Activated CD4-positive, alpha-beta T cell treated with anti-CD3 and anti-CD28 coated beads for 36 hours (primary cell): ENCODE data around the gene FOXP4. TPM values are rescaled to one million over a fixed set of nuclear protein-coding genes. Genes with fewer than 3 reads are reported as not detected.

Source experiments
- ATAC-seq: fragments of 200-7000 bp; cut with Tn5 transposase; one replicate; pipeline ENCODE4 v1.10.0; 2021; ENCODE audit warnings: mild to moderate bottlenecking, moderate library complexity
- CTCF ChIA-PET: fragments of 350-600 bp; sonication (Branson Sonifier 250); formaldehyde crosslinking; loops from one replicate; lab custom pipeline; 2021; ENCODE audit warnings: antibody characterized with exemption; lab: Charles Lee
- POLR2A ChIA-PET: fragments of 350-600 bp; sonication (Branson Sonifier 250); formaldehyde crosslinking; loops from one replicate; lab custom pipeline; 2021; ENCODE audit warnings: antibody characterized with exemption, inconsistent platforms; lab: Charles Lee
- DNase-seq: peaks from one replicate; pipeline ENCODE4 v3.0.0-alpha.2; 2020
- H3K27ac Mint-ChIP-seq: one replicate; pipeline ENCODE4 v1.8.0; 2021; ENCODE audit warnings: mixed read lengths
- H3K27me3 Mint-ChIP-seq: one replicate; pipeline ENCODE4 v1.8.0; 2021; ENCODE audit warnings: mixed read lengths
- H3K36me3 Mint-ChIP-seq: one replicate; pipeline ENCODE4 v1.8.0; 2021; ENCODE audit warnings: low read depth, mixed read lengths
- H3K4me1 Mint-ChIP-seq: one replicate; pipeline ENCODE4 v1.8.0; 2021; ENCODE audit warnings: mixed read lengths
- H3K4me3 Mint-ChIP-seq: one replicate; pipeline ENCODE4 v1.8.0; 2021; ENCODE audit warnings: mild to moderate bottlenecking, moderate library complexity, mixed read lengths
- H3K9me3 Mint-ChIP-seq: one replicate; pipeline ENCODE4 v1.8.0; 2021; ENCODE audit warnings: low read depth, mixed read lengths
- intact Hi-C, 2 experiments: fragments of 100-400 bp; cut with DNase I in 1 of 2; cut with micrococcal nuclease in 1 of 2; formaldehyde crosslinking; loops; one replicate each; pipeline versions ENCODE4 v1.14.2 to v1.15.1; 2022 to 2024; cut with DNase I, micrococcal nuclease
- total RNA-seq, 2 experiments: library from RNA; stranded (reverse); gene quantifications; one replicate each; pipeline ENCODE4 v1.2.3, GENCODE V29; 2021

Gene FOXP4
- total RNA-seq, 2 experiments from 2014 or later = 11.1 to 13.8 TPM

DNA sequence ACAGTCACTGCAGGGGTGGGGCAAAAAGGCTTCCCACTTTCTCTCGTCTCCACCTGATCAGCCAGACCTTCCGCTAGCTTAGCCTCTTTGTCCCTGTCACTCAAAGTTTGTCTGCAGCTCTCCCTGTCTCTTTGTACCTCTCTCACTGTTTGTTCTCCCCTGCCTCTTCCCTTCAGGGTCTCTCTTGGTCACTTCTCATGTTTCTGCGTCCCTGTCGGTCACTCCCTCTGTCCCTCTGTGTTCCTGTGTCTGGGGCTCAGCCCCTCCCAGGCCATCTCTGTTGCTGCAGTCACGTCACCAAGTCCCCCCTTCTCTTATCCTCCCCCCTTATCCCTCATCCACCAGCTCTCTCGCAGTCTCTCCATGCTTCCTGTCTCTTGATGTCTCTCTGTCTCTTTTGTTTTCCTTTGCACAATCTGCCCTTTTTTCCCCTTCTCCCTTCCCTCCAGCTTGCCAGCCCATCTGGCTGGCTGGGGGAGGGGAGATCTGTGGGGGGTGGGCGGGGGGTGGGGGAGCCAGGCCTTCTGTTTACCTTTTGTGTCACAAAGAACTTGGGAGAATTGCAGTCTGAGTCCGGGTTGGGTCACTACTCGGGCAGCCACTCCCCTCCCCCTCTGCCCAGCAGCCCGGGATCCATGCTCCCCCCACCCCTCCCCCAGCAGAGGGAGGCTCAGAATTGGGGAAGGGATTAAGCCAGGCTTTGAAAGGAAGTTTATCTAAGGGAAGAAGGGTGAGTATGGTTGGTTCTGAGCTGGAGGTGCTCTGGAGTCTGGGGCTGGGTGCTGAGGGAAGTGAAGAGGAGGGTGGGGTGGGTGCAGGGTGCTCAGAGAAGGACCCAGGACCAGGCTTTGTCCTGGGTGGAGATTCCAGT lies 32.3 kb downstream of the FOXP4 start:
- ChIA-PET POLR2A (no interaction called here), CTCF (interaction anchor here (0.6 to 1.2 kb wide), 4 partner anchors 10 to 117 kb away, joined by 3 read pairs; no protein-coding TSS in a partner anchor)
- H3K4me3 Mint-ChIP-seq = no peak overlapping the region
- no peaks in the 10 kb centered on the region for H3K9me3 Mint-ChIP-seq
- no peaks in the 10 kb centered on the region for H3K27me3 Mint-ChIP-seq
- ATAC-seq (no peak), DNase-seq (no peak)
- no peak overlapping the region for H3K27ac Mint-ChIP-seq
- H3K36me3 Mint-ChIP-seq = peaks cover 1% of the 10 kb centered on the region
- H3K4me1 Mint-ChIP-seq = no peaks in the 10 kb centered on the region
- intact Hi-C loops = no loop called here

DNA sequence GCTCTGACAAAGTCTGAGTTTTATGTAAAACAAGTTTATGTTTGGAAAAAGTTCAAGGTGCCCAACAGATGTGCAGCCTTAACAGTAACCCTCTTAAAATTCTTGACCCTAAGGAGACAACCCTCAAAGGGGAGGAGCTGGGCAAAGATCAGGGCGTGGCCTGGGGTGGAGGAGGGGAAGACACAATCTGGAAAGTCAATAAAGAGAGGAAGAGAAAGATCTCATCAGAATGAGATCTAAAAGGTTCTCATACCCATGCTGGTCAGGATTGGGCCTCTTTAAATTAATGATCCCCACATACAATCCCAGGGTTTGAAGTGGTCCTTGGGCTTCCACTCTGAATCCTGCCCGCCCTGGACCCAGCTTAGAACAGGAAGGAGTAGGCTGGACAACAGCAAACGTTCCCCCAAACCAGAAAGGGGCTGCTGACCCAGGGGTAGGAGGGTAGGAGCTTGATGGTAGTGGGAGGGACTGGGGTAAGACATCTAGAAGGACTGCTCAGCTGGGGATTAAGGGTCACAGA lies 33.0 kb downstream of the FOXP4 start:
- no peaks in the 10 kb centered on the region for H3K36me3 Mint-ChIP-seq
- no peak overlapping the region for H3K4me3 Mint-ChIP-seq
- POLR2A ChIA-PET = no interaction called here
- no peak for DNase-seq
- no peaks in the 10 kb centered on the region for H3K9me3 Mint-ChIP-seq
- ATAC-seq = no peak
- H3K27me3 Mint-ChIP-seq = no peaks in the 10 kb centered on the region
- CTCF ChIA-PET = interaction anchor here (0.5 to 1.2 kb wide), 4 partner anchors 10 to 140 kb away, joined by 3 read pairs; no protein-coding TSS in a partner anchor
- intact Hi-C loops = no loop called here
- H3K4me1 Mint-ChIP-seq = no peaks in the 10 kb centered on the region
- H3K27ac Mint-ChIP-seq = no peak overlapping the region

- Mint-ChIP-seq H3K9me3 (no peaks in the 10 kb centered on the region), H3K27me3 (no peaks in the 10 kb centered on the region), H3K4me3 (no peak overlapping the region), H3K36me3 (no peaks in the 10 kb centered on the region), H3K27ac (no peak overlapping the region), H3K4me1 (no peaks in the 10 kb centered on the region)
- CTCF ChIA-PET = interaction anchor here (2.1 kb wide), 1 partner anchor 22 kb away, joined by 6 read pairs; no protein-coding TSS in a partner anchor
- ATAC-seq = no peak
- DNase-seq = no peak
- intact Hi-C loops = no loop called here
- POLR2A ChIA-PET = no interaction called here
Measured at GRCh38 chr6:41580690-41581089, 34.5 kb downstream of the FOXP4 start.

DNA sequence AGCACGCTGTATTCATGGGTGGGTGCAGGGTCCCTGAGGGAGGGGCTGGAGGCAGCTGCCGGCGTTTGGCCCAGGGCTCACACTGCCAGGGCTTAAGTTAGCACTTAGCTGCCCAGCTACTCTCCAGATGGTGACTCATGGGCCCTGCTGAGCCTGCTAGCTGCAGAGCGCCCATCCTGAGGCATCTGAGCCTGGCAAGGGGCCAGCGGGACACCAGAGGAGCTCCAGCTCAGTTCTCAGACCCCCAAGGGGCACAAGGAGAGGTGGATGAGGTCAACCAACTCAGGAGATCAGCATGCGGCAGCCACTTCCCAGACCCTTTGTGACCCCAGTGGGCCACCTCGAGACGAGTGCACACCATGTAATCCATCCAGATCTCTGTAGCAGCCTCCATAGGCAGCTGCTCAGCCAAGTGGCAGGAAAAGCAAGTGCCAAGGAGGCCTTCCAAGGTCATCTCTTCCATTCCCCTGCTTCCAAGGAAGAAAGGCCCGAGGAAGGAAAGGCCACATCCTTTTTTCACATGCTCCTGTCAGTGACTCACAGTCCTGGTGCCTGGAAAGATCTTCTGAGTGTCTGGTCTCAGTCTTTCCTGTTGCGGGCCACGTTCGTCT lies 35.3 kb downstream of the FOXP4 start:
- no peaks in the 10 kb centered on the region for H3K4me1 Mint-ChIP-seq
- no peaks in the 10 kb centered on the region for H3K27me3 Mint-ChIP-seq
- ATAC-seq = no peak
- H3K27ac Mint-ChIP-seq = no peak overlapping the region
- intact Hi-C loops = no loop called here
- H3K4me3 Mint-ChIP-seq = no peak overlapping the region
- POLR2A ChIA-PET = interaction anchor here (0.5 kb wide), 1 partner anchor 1654 kb away, joined by 4 read pairs; no protein-coding TSS in a partner anchor
- DNase-seq = no peak
- no peaks in the 10 kb centered on the region for H3K36me3 Mint-ChIP-seq
- CTCF ChIA-PET = interaction anchor here (1.6 to 2.1 kb wide), 2 partner anchors 9 to 21 kb away, joined by 6 to 7 read pairs; no protein-coding TSS in a partner anchor
- H3K9me3 Mint-ChIP-seq = no peaks in the 10 kb centered on the region

- CTCF ChIA-PET = interaction anchor here (1.6 kb wide), 1 partner anchor 8 kb away, joined by 7 read pairs; no protein-coding TSS in a partner anchor
- Mint-ChIP-seq H3K27ac (no peak overlapping the region), H3K4me1 (no peaks in the 10 kb centered on the region), H3K4me3 (no peak overlapping the region), H3K36me3 (no peaks in the 10 kb centered on the region), H3K27me3 (no peaks in the 10 kb centered on the region), H3K9me3 (no peaks in the 10 kb centered on the region)
- POLR2A ChIA-PET = no interaction called here
- intact Hi-C loops = no loop called here
- DNase-seq = no peak
- no peak for ATAC-seq
Measured at GRCh38 chr6:41582540-41582939, 36.4 kb downstream of the FOXP4 start.

DNA sequence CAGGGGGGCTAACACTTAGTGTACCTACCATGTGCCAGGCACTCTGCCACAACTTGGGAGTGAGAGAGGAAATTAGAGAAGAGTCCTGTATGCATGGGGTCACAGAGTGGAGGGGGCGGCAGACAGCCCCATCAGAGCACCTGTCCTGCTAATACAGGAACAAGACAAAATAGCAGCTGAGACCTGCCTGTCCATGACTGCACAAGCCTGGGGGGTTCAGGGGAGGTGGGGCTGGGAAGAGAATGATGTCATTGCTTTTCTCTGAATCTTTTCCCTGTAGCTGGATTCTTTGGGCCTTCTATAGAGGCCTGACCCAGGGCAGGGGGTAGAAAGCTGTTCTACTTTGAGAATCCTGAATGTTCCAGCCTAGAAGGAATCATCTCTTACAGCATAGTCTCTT lies 37.4 kb downstream of the FOXP4 start:
- H3K4me3 Mint-ChIP-seq = no peak overlapping the region
- H3K9me3 Mint-ChIP-seq = no peaks in the 10 kb centered on the region
- DNase-seq = no peak
- ChIA-PET POLR2A (no interaction called here), CTCF (no interaction called here)
- H3K27me3 Mint-ChIP-seq = no peaks in the 10 kb centered on the region
- H3K36me3 Mint-ChIP-seq = no peaks in the 10 kb centered on the region
- H3K4me1 Mint-ChIP-seq = no peaks in the 10 kb centered on the region
- ATAC-seq = no peak
- intact Hi-C loops = no loop called here
- H3K27ac Mint-ChIP-seq = no peak overlapping the region

DNA sequence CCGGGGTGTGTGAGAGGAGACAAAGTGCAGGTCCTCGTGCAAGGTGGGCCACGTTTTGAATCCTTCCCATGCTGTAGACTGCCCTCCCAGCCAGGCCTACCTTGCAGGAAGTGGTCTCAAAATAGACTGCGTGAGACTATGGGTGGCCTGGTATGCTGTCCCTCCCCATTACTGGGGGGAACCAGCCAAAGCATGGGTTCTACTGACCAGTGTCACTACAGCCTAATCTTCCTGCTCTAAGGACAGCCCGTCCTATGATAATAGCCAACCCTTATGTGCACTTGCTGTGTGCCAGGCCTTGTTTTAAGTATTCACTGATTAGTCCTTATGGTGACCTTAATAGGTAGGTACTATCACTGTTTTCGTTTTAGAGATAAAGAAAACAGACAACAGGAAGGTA lies 38.0 kb downstream of the FOXP4 start:
- H3K9me3 Mint-ChIP-seq = no peaks in the 10 kb centered on the region
- ATAC-seq (no peak), DNase-seq (no peak)
- ChIA-PET CTCF (interaction anchor here (0.6 kb wide), 1 partner anchor 532 kb away, joined by 3 read pairs; no protein-coding TSS in a partner anchor), POLR2A (no interaction called here)
- H3K27ac Mint-ChIP-seq = no peak overlapping the region
- H3K4me3 Mint-ChIP-seq = no peak overlapping the region
- no peaks in the 10 kb centered on the region for H3K4me1 Mint-ChIP-seq
- H3K27me3 Mint-ChIP-seq = no peaks in the 10 kb centered on the region
- intact Hi-C loops = no loop called here
- no peaks in the 10 kb centered on the region for H3K36me3 Mint-ChIP-seq

DNA sequence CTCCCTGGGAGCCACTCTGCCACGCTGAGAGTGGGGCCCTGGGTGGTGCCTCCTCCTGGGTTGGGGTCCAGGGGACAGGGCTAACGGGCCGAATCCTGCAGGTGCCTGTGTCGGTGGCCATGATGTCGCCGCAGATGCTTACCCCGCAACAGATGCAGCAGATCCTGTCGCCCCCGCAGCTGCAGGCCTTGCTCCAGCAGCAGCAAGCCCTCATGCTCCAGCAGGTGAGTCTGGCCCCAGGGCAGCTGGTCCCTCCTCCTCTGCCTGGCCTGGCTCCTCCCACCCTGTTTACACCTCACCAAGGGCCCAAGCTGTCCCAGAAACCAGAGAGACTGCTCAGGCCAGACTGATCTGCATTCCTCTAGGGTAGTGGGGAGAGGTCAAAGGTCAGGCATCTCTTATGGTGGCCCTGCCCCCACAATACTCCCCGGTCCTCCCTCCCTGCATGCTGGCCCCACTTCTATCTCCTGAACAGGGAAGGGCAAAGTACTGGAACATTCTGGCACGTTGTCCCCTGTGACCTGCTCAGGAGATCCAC lies 38.6 kb downstream of the FOXP4 start:
- ATAC-seq (no peak), DNase-seq (no peak)
- Mint-ChIP-seq H3K27me3 (no peaks in the 10 kb centered on the region), H3K36me3 (no peaks in the 10 kb centered on the region), H3K4me1 (no peaks in the 10 kb centered on the region), H3K9me3 (no peaks in the 10 kb centered on the region), H3K4me3 (no peak overlapping the region), H3K27ac (no peak overlapping the region)
- ChIA-PET CTCF (interaction anchor here (0.6 kb wide), 1 partner anchor 532 kb away, joined by 3 read pairs; no protein-coding TSS in a partner anchor), POLR2A (no interaction called here)
- intact Hi-C loops = no loop called here

- H3K4me1 Mint-ChIP-seq = no peaks in the 10 kb centered on the region
- intact Hi-C loops = no loop called here
- no peak overlapping the region for H3K27ac Mint-ChIP-seq
- H3K36me3 Mint-ChIP-seq = no peaks in the 10 kb centered on the region
- CTCF ChIA-PET = interaction anchor here (0.6 to 0.7 kb wide), 3 partner anchors 28 to 120 kb away, joined by 3 to 4 read pairs (median 3); no protein-coding TSS in a partner anchor
- POLR2A ChIA-PET = no interaction called here
- ATAC-seq (no peak), DNase-seq (no peak)
- no peak overlapping the region for H3K4me3 Mint-ChIP-seq
- no peaks in the 10 kb centered on the region for H3K9me3 Mint-ChIP-seq
- no peaks in the 10 kb centered on the region for H3K27me3 Mint-ChIP-seq
Measured at GRCh38 chr6:41585605-41586004, 39.4 kb downstream of the FOXP4 start.

DNA sequence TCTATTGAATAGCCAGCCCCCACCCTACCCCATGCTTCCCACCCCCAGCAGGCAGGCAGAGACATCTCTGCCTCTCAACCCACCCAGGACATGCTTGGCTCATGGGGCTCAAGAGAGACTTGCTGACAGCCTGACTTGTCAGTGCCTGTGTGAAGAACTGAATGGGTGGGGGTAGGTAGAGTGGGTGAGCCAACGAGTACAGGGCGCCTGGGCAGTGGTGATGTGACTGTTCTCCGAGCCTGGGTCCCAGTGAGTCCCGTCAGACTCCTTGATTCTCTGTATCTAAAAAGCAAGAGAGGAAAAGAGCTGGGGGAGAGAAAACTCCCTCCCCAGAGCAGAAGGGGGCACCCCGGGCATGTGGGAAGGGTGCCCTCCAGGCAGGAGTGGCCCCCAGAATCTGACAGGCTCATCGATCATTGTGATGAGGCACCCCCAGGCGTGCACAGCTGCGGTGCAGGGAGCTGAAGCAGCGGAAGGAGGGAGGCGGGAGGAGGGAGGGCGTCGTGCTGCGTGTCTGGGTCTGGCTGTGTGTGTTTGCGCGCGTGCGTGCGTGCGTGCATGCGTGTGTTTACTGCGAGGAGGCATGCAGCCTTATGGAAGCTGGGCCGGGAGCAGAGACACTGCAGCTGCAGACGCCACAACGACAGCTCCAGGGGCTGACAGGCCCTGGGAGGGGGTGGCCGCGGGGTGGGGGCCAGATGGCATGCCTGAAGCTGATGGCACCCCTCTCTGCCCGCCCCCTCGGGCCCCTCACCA lies 40.2 kb downstream of the FOXP4 start:
- no peak overlapping the region for H3K27ac Mint-ChIP-seq

More for the DNA sequence above, 40.2 kb downstream of the FOXP4 start:
- DNase-seq (no peak), ATAC-seq (no peak)
- Mint-ChIP-seq H3K36me3 (no peaks in the 10 kb centered on the region), H3K4me3 (no peak overlapping the region), H3K4me1 (no peaks in the 10 kb centered on the region), H3K27me3 (no peaks in the 10 kb centered on the region), H3K9me3 (no peaks in the 10 kb centered on the region)
- POLR2A ChIA-PET = no interaction called here
- CTCF ChIA-PET = interaction anchor here (0.7 to 1.1 kb wide), 3 partner anchors 97 to 119 kb away, joined by 4 read pairs; no protein-coding TSS in a partner anchor
- intact Hi-C loops = no loop called here
